Measurements from ENCODE around the gene SUDS3.
"Not testable (repeated sequence)": the region's sequence is repeated elsewhere in the genome, so short reads cannot be mapped to it uniquely, and the experiment has no call there.

Gene SUDS3

GRCh38 chr12:118391424-118391823, 15.1 kb downstream of the SUDS3 start:
- Histone ChIP-seq H3K36me3 (ENCODE audit: control insufficient read depth in 1 of 2, insufficient read depth in 2 of 2, low read length in 2 of 2) (peaks cover 39 to 90% of the 10 kb centered on the region in 2 donors), H3K9ac (ENCODE audit: low read depth in 1 of 2, low read length in 2 of 2) (no peak overlapping the region)

GRCh38 chr12:118391836-118392235, 15.5 kb downstream of the SUDS3 start:
- Histone ChIP-seq H3K4me1 (ENCODE audit: control insufficient read depth in 1 of 2, insufficient read depth in 2 of 2, low read length in 2 of 2) (no peaks in the 10 kb centered on the region), H3K36me3 (ENCODE audit: control insufficient read depth in 1 of 2, insufficient read depth in 2 of 2, low read length in 2 of 2) (peaks cover 38 to 90% of the 10 kb centered on the region in 2 donors), H3K27me3 (ENCODE audit: control insufficient read depth in 1 of 2, insufficient read depth in 2 of 2, low read length in 2 of 2) (no peaks in the 10 kb centered on the region), H3K4me3 (ENCODE audit: low read depth in 1 of 2, low read length in 2 of 2) (no peak overlapping the region), H3K27ac (ENCODE audit: low read depth, low read length) (no peak overlapping the region), H3K9ac (ENCODE audit: low read depth in 1 of 2, low read length in 2 of 2) (no peak overlapping the region), H3K9me3 (ENCODE audit: control insufficient read depth in 1 of 2, low read length in 2 of 2) (no peaks in the 10 kb centered on the region)

More at GRCh38 chr12:118391424-118391823, 15.1 kb downstream of the SUDS3 start:
- Histone ChIP-seq H3K4me3 (ENCODE audit: low read depth in 1 of 2, low read length in 2 of 2) (no peak overlapping the region), H3K27ac (ENCODE audit: low read depth, low read length) (no peak overlapping the region), H3K4me1 (ENCODE audit: control insufficient read depth in 1 of 2, insufficient read depth in 2 of 2, low read length in 2 of 2) (no peaks in the 10 kb centered on the region), H3K27me3 (ENCODE audit: control insufficient read depth in 1 of 2, insufficient read depth in 2 of 2, low read length in 2 of 2) (no peaks in the 10 kb centered on the region), H3K9me3 (ENCODE audit: control insufficient read depth in 1 of 2, low read length in 2 of 2) (no peaks in the 10 kb centered on the region)

- Histone ChIP-seq H3K4me1 (ENCODE audit: control insufficient read depth in 1 of 2, insufficient read depth in 2 of 2, low read length in 2 of 2) (no peaks in the 10 kb centered on the region), H3K36me3 (ENCODE audit: control insufficient read depth in 1 of 2, insufficient read depth in 2 of 2, low read length in 2 of 2) (peaks cover 34 to 87% of the 10 kb centered on the region in 2 donors), H3K27me3 (ENCODE audit: control insufficient read depth in 1 of 2, insufficient read depth in 2 of 2, low read length in 2 of 2) (no peaks in the 10 kb centered on the region), H3K9ac (ENCODE audit: low read depth in 1 of 2, low read length in 2 of 2) (no peak overlapping the region), H3K9me3 (ENCODE audit: control insufficient read depth in 1 of 2, low read length in 2 of 2) (no peaks in the 10 kb centered on the region), H3K4me3 (ENCODE audit: low read depth in 1 of 2, low read length in 2 of 2) (no peak overlapping the region), H3K27ac (ENCODE audit: low read depth, low read length) (no peak overlapping the region)
Observed at GRCh38 chr12:118397708-118398440, 21.5 kb downstream of the SUDS3 start.

GRCh38 chr12:118398524-118398923, 22.2 kb downstream of the SUDS3 start:
- H3K36me3 ChIP-seq (ENCODE audit: control insufficient read depth in 1 of 2, insufficient read depth in 2 of 2, low read length in 2 of 2), result peaks cover 33 to 88% of the 10 kb centered on the region in 2 donors

GRCh38 chr12:118398940-118399339, 22.6 kb downstream of the SUDS3 start:
- H3K9me3 ChIP-seq (ENCODE audit: control insufficient read depth in 1 of 2, low read length in 2 of 2), result no peaks in the 10 kb centered on the region
- no peak overlapping the region for H3K27ac ChIP-seq (ENCODE audit: low read depth, low read length)
- peaks cover 37 to 89% of the 10 kb centered on the region in 2 donors for H3K36me3 ChIP-seq (ENCODE audit: control insufficient read depth in 1 of 2, insufficient read depth in 2 of 2, low read length in 2 of 2)
- H3K4me3 ChIP-seq (ENCODE audit: low read depth in 1 of 2, low read length in 2 of 2), result no peak overlapping the region
- no peaks in the 10 kb centered on the region for H3K4me1 ChIP-seq (ENCODE audit: control insufficient read depth in 1 of 2, insufficient read depth in 2 of 2, low read length in 2 of 2)
- no peak overlapping the region for H3K9ac ChIP-seq (ENCODE audit: low read depth in 1 of 2, low read length in 2 of 2)
- no peaks in the 10 kb centered on the region for H3K27me3 ChIP-seq (ENCODE audit: control insufficient read depth in 1 of 2, insufficient read depth in 2 of 2, low read length in 2 of 2)

More at GRCh38 chr12:118398524-118398923, 22.2 kb downstream of the SUDS3 start:
- Histone ChIP-seq H3K4me1 (ENCODE audit: control insufficient read depth in 1 of 2, insufficient read depth in 2 of 2, low read length in 2 of 2) (no peaks in the 10 kb centered on the region), H3K27ac (ENCODE audit: low read depth, low read length) (no peak overlapping the region), H3K9me3 (ENCODE audit: control insufficient read depth in 1 of 2, low read length in 2 of 2) (no peaks in the 10 kb centered on the region), H3K27me3 (ENCODE audit: control insufficient read depth in 1 of 2, insufficient read depth in 2 of 2, low read length in 2 of 2) (no peaks in the 10 kb centered on the region), H3K9ac (ENCODE audit: low read depth in 1 of 2, low read length in 2 of 2) (no peak overlapping the region), H3K4me3 (ENCODE audit: low read depth in 1 of 2, low read length in 2 of 2) (no peak overlapping the region)

GRCh38 chr12:118402251-118402650, 25.9 kb downstream of the SUDS3 start:
- no peaks in the 10 kb centered on the region for H3K9me3 ChIP-seq (ENCODE audit: control insufficient read depth in 1 of 2, low read length in 2 of 2)
- no peak overlapping the region for H3K27ac ChIP-seq (ENCODE audit: low read depth, low read length)
- H3K4me3 ChIP-seq (ENCODE audit: low read depth in 1 of 2, low read length in 2 of 2), result no peak overlapping the region
- no peak overlapping the region for H3K9ac ChIP-seq (ENCODE audit: low read depth in 1 of 2, low read length in 2 of 2)
- no peaks in the 10 kb centered on the region for H3K27me3 ChIP-seq (ENCODE audit: control insufficient read depth in 1 of 2, insufficient read depth in 2 of 2, low read length in 2 of 2)
- peaks cover 32 to 71% of the 10 kb centered on the region in 2 donors for H3K36me3 ChIP-seq (ENCODE audit: control insufficient read depth in 1 of 2, insufficient read depth in 2 of 2, low read length in 2 of 2)
- H3K4me1 ChIP-seq (ENCODE audit: control insufficient read depth in 1 of 2, insufficient read depth in 2 of 2, low read length in 2 of 2), result no peaks in the 10 kb centered on the region

GRCh38 chr12:118404876-118405521, 28.6 kb downstream of the SUDS3 start:
- Histone ChIP-seq H3K4me1 (ENCODE audit: control insufficient read depth in 1 of 2, insufficient read depth in 2 of 2, low read length in 2 of 2) (no peaks in the 10 kb centered on the region), H3K9ac (ENCODE audit: low read depth in 1 of 2, low read length in 2 of 2) (no peak overlapping the region), H3K27ac (ENCODE audit: low read depth, low read length) (no peak overlapping the region), H3K4me3 (ENCODE audit: low read depth in 1 of 2, low read length in 2 of 2) (no peak overlapping the region), H3K27me3 (ENCODE audit: control insufficient read depth in 1 of 2, insufficient read depth in 2 of 2, low read length in 2 of 2) (no peaks in the 10 kb centered on the region), H3K9me3 (ENCODE audit: control insufficient read depth in 1 of 2, low read length in 2 of 2) (no peaks in the 10 kb centered on the region), H3K36me3 (ENCODE audit: control insufficient read depth in 1 of 2, insufficient read depth in 2 of 2, low read length in 2 of 2) (peaks cover 22 to 47% of the 10 kb centered on the region in 2 donors)

- H3K4me3 ChIP-seq (ENCODE audit: low read depth in 1 of 2, low read length in 2 of 2); H3K27ac ChIP-seq (ENCODE audit: low read depth, low read length); H3K9me3 ChIP-seq (ENCODE audit: control insufficient read depth in 1 of 2, low read length in 2 of 2); H3K9ac ChIP-seq (ENCODE audit: low read depth in 1 of 2, low read length in 2 of 2); H3K4me1 ChIP-seq (ENCODE audit: control insufficient read depth in 1 of 2, insufficient read depth in 2 of 2, low read length in 2 of 2); H3K27me3 ChIP-seq (ENCODE audit: control insufficient read depth in 1 of 2, insufficient read depth in 2 of 2, low read length in 2 of 2): not testable (repeated sequence)
- peaks cover 34 to 41% of the 10 kb centered on the region in 2 donors for H3K36me3 ChIP-seq (ENCODE audit: control insufficient read depth in 1 of 2, insufficient read depth in 2 of 2, low read length in 2 of 2)
Observed at GRCh38 chr12:118408241-118408640, 31.9 kb downstream of the SUDS3 start.

GRCh38 chr12:118409834-118410233, 33.5 kb downstream of the SUDS3 start:
- Histone ChIP-seq H3K9me3 (ENCODE audit: control insufficient read depth in 1 of 2, low read length in 2 of 2) (no peaks in the 10 kb centered on the region), H3K9ac (ENCODE audit: low read depth in 1 of 2, low read length in 2 of 2) (no peak overlapping the region), H3K27me3 (ENCODE audit: control insufficient read depth in 1 of 2, insufficient read depth in 2 of 2, low read length in 2 of 2) (no peaks in the 10 kb centered on the region), H3K27ac (ENCODE audit: low read depth, low read length) (no peak overlapping the region), H3K4me3 (ENCODE audit: low read depth in 1 of 2, low read length in 2 of 2) (no peak overlapping the region), H3K36me3 (ENCODE audit: control insufficient read depth in 1 of 2, insufficient read depth in 2 of 2, low read length in 2 of 2) (peaks cover 36 to 47% of the 10 kb centered on the region in 2 donors), H3K4me1 (ENCODE audit: control insufficient read depth in 1 of 2, insufficient read depth in 2 of 2, low read length in 2 of 2) (no peaks in the 10 kb centered on the region)

- Histone ChIP-seq H3K4me1 (ENCODE audit: control insufficient read depth in 1 of 2, insufficient read depth in 2 of 2, low read length in 2 of 2) (peaks cover 0 to 2% of the 10 kb centered on the region in 2 donors), H3K36me3 (ENCODE audit: control insufficient read depth in 1 of 2, insufficient read depth in 2 of 2, low read length in 2 of 2) (peaks cover 24 to 47% of the 10 kb centered on the region in 2 donors), H3K9me3 (ENCODE audit: control insufficient read depth in 1 of 2, low read length in 2 of 2) (no peaks in the 10 kb centered on the region), H3K27ac (ENCODE audit: low read depth, low read length) (no peak overlapping the region), H3K27me3 (ENCODE audit: control insufficient read depth in 1 of 2, insufficient read depth in 2 of 2, low read length in 2 of 2) (no peaks in the 10 kb centered on the region), H3K4me3 (ENCODE audit: low read depth in 1 of 2, low read length in 2 of 2) (no peak overlapping the region), H3K9ac (ENCODE audit: low read depth in 1 of 2, low read length in 2 of 2) (no peak overlapping the region)
Observed at GRCh38 chr12:118417942-118418341, 41.6 kb downstream of the SUDS3 start.

Data from duodenal mucosa (tissue), 2 donors.